CD4-positive, alpha-beta T cell treated with Interleukin-10 for 1 hour (primary cell): ENCODE data around the gene SLC38A10.
A peak's percentile ranks its signal among the peaks of the same experiment; 100 is the strongest.
"Not testable (repeated sequence)": the region's sequence is repeated elsewhere in the genome, so short reads cannot be mapped to it uniquely, and the experiment has no call there.

Experiments
- DNase-seq: peaks from one replicate; pipeline ENCODE4 v3.0.0-alpha.2; 2020

SLC38A10 gene

DNA sequence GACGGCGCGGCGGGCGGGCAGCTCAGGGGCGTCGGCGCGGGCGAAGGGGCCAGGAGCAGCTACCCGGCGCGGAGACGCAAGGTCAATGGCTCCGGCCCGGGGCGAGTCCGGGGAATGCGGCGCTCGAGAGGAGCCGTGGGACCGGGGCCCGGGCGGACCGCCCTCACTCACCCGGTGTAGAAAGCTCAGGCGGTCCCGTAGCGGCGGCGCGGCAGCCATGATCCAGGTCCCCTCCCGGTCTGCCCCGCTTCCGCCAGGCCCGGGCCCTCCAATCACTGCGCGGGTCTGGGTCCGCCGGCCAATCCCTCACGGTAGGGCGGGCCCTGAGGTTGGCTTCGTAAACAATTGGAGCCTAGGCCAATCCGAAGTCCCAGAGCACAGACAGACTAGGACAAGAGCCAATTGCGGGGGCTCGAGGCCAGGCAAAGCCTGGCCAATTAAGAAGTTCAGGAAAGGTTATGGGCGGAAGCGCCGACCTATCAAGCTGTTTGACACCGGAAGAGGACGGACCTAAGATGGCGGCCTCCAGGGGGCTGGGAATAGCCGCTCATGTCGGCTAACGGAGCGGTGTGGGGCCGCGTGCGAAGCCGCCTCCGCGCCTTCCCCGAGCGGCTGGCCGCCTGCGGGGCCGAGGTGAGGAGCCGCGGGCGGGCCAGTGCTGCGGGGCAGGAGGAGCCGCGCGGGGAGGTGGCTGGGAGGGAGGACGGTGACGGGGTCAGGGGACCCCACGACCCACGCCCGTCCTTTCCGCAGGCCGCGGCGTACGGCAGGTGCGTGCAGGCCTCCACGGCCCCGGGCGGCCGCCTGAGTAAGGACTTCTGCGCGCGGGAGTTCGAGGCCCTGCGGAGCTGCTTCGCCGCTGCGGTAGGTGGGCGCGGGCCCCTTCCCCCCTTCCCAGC lies 56.0 kb downstream of the SLC38A10 start, which contains the start of the genes NDUFAF8 and TEPSIN:
TSS of gene NDUFAF8 (plus strand) at position 504 of the 899 bp plus-strand sequence. CDS start at position 550, 46 bp downstream.
TSS of gene TEPSIN (minus strand) at position 241 of the 899 bp plus-strand sequence. CDS start at position 219, 22 bp downstream.
- DNase-seq, result peak; percentile 98

DNA sequence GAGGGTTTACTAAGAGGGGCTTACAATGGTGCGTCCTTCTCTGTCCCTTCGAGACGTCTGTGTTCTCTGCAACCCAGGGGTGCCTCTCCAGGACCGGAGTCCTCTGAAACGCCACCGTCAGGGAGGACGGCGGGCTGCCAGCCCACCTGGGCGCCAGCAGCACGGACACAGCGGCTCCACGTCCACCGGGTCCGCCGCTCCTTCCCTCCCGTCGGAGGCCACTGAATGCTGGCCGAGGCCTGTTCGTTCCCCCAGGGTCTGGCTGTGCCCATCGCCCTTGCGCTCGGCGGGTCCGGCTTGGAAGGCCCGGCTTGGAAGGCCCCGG lies 56.7 kb downstream of the SLC38A10 start:
- no peak for DNase-seq

DNA sequence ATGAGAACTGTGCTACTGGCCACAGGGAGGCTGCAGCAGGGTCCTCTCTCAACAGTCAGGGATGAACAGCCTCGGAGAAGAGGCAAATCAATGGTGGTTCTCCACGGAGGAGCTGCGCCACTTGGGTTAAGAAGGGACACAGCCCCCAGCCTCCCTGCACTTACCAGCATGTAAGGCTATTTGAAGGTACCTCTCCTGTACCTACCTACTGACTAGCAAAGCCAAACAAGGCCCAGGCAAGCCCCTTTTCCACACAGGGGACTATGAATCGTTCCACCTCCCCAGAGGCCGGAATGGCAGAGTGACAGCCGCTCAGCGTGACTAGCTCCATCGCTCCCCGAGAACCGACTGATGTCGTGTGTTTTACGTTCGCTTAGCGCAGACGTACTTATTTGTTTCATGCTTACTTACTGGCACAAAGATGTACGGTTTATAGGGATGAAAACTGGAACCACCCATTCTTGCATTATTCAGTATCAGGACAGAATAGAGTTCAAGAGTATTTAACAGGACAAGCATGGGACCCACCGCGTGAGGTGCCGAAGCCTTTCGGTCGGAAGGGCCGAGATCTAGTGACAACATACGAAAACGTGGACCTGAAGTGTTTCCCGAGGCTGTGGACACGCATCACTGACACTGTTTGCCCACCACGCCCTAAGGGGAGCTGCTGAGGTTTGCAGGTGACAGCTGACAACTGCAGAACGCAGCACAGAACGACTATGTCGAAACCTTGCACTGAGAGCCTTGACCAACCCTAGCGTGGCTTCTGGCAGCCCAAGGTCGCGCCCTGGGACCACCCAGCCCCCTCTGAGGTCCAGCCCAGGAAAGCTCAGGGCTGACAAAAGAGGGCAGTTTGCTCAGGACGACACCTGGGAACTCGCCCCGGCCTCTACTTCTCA lies 57.3 kb downstream of the SLC38A10 start:
- DNase-seq, result no peak

DNA sequence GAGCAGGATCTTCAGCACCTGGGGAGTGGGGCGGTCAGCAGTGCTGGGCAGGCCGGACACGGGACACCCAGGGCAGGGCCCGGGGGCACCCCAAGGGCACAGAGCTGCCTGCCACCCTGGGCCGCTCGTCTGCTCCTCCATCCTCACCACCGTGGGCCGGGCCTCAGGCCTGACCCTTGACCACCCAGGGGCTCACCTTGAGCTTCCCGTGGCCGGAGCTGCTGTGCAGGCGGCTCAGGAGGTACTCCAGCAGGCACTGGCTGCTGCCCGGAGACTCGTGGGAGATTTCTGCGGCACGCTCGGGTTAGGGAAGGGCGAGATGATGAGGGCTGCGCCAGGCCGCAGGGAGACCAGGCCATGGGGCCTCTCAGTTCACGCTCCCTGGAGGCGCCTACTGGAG lies 58.3 kb downstream of the SLC38A10 start:
- DNase-seq, result no peak

DNA sequence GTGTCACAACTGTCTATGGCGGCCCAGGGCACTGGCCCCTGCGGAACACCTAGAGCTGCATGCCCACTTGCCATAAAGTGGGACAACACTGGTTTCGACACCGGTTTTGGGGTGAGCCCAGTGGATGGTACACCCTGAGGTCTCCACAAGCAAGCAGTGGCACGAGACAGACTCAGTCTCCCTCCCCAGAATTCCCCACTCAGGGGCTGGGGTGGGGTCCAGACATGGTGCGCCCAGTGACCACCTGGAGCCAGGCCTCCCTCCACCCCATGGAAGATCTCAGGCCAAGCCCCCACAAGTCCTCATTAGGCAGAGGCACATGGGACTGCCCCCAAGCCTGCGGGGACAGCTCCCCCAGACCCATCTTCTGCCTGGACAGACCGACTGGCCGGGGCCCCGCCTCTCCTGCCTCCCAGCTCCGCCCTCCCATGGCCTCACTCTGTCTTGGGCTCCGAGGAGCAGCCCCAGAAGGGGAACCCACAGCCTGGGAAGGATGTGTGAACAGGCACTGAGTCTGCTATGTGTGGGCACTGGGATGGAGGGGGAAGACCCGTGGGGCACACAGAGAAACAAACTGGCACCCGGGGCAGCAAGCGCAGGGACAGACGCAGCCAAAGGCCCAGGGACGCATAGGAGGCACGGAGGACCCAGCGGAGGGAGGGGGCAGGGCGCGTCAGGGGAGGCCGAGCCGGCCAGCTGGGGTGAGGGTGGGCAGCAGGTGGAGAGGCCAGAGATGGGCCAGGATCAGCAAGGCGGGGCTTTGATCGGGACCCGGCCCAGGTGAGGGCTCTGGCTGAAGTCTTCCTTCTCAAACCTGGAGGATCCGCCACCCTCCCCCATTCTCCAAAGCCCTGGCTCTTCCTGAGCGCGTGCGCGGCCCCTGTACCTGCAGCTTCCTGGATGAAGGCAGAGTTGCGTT lies 59.0 kb downstream of the SLC38A10 start:
- DNase-seq, result no peak

DNA sequence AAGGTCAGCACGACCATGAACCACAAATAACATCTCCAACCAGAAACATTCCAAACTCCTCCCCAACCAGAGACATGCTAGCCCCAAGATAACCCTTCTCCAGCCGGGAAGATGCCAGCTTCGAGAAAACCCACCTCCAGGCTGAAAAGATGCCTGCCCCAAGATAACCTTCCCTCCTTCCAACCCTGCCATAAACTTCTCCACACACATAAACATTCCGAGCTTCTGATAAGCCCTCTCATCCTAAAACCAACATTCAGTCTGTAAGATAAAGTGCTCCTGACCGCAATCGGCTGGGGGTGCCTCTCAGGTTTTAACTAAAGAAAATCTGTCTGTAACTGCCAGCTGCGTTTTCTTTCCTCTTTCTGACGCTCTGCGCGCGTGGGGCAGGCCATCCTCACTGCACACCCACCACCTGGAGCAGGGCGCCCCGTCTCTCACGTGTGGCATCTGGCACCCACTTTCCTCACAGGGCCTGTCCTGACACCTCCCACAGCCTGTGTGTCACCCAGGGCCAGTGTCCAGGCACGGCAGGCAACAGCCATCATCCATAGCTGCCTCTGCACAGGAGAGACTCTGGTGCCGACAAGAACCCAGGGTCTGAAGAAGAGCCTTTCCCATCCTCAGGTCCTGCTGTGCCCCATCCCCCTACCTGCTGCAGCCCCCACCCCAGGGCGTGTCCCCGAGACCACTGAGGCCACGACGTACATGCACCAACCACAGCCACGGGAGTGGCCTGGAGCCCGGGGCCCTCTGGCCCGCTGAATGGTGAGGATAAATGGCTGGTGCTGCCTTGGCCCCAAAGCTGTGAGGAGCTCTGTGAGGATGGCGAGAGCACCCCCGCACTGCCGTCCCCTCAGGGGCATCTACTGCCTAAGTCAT lies 59.9 kb downstream of the SLC38A10 start:
- no peak for DNase-seq

DNA sequence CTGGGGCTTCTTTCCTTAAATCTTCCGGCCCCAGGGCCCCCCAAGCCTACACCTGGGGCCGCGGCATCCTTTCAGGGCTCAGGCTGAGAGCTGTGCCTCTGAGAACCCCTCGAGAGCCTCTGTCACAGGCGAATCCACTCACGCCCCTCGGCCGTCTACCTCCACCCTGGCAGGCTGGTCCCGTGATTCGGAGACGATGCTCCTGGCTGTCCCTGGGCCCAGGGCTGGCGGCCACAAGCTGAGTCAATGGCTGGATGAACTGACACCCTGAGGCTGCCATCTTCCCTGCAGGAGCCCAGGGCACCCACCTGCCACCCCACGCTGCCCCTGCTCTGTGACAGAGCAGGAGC lies 60.6 kb downstream of the SLC38A10 start:
- DNase-seq, result no peak

DNA sequence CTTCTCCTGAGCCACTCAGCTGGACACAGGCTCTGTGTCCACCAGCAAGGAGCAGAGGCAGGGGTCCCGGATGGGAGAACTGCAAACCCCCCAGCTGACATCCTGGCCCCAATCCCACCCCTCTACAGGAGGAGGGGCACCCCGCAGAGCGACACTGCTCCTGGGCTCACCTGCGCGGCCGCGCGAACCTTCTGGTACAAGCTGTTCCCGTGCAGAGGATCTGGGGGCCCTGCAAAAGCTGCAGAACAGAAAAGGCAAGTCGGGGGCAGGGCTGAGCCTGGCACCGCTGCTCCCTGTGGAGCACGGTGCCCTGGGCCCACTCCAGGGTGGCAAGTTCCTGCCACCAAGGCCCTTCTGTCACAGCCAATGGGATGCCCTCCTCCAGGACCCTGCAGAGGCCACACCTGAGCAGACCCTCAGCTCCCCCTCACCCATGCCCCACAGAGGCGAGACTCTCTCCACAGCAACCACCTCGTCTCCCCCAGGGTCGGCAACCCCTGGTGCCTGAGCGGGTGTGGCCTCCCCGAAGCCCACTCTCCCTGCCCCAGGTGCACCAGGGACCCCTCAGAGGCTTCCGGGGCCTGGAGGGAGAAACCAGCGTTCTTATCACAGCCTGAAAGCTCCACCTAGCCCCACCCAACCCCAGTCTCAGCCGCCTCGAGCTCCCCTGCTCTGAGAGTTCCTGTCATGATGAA lies 61.1 kb downstream of the SLC38A10 start:
- DNase-seq, result no peak

DNA sequence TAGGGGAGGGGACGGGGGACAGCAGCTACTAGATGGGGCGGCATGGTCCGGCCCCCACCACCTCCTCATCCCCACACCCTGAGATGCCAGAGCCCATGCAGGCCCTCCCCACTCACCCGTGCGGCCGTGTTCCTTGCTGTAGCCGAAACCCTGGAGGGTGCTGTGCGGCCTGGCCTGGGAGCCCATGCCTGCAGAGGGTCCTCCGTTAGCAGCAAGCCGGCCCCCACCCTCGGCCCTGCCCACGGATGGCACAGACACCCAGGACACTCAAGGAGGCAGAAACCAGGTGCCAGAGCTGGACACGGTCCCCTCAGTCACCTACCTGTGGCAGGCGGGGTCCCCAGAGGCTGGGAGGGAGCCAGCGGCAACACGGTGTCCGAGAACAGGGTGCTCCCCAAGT lies 61.8 kb downstream of the SLC38A10 start:
- no peak for DNase-seq

DNA sequence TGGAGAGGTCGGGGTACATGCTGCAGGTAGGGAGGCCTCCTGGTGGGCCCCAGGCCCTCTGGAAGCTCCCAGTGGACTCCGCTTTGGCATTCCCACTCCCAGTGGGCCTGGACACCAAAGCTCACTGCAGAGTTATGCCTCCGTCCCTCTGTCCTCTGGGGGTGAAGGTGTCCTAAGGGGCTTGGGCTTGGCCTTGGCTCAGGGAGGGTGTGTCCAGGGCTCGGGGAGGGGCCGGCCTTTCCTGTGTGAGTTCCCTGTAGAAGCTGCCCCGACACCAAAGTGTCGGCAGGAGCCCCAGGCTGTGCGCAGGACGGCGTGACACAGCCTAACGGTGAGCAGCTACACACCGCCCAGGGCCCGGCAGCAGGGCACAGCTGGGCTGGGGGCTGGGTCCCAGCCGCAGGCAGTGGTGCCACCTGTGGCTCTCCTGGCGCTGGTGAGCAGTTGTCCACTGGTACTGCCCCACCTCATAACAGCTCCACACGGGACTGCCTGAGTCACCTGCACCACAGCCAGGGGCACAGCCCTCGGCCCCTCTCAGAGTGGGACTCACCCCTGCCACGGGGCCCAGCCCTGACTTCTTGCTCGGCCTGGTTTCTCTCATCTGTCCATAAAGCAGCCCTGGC lies 62.4 kb downstream of the SLC38A10 start:
- DNase-seq, result no peak

DNA sequence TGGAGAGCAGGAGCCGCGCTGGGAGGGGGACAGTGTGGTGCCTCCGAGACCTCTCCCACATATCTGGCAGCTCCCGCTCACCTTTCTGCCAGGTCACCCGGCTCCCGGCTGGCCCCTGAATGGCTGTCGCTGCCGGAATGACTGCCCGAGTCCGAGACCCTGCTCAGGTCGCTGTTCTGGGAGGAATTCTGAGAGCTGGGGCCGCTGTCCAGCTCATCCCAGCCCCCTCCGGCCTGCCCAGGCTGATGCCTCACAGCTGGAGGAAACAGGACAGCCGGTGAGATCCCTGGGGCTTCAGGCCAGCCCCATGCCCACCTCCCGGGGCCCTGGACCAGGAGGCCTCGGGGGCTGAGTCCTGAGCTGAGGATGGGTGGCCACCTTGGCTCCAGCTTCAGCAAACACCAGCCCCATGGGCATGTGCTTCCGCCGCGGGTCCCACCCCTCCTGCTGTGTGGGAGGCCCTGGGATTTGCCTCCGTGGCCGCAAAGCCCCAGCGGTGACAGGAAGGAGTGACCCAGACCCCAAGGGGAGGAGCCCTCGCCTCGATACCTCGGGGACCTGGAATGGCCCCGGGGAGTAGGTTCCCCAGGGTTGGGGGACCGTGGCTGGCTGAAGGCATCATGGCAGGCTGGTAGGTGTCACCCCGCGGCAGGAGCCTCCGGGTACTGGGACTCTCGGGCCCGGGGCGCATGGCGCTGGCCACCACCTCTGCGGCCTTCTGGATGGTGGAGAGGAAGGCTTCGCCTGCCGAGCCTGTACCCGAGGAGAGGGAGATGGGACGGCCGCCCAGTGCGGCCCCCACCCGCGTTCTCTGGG lies 63.1 kb downstream of the SLC38A10 start:
- DNase-seq, result no peak

DNA sequence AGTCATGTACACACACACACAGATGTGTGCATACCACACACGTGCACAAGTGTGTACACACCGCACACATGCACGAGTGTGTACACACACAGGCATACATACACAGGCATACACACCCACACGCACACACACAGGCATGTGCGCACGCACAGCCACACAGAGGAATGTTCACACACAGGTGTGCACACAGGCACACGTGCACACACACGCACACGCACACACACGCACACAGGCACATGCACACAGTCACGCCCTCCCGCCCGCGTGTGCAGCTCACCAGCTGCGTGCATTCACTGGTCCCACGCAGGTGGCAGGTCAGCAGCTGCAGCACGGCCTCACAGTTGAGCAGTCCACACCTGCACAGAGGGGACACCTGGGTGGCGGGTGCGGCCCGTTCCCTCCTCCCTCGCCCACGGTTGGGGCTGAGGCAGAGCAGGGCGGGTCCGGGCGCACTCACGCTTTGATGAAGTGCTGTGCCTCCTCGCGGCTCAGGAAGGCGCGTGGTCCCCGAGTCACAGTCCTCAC lies 63.9 kb downstream of the SLC38A10 start:
- DNase-seq, result no peak

DNA sequence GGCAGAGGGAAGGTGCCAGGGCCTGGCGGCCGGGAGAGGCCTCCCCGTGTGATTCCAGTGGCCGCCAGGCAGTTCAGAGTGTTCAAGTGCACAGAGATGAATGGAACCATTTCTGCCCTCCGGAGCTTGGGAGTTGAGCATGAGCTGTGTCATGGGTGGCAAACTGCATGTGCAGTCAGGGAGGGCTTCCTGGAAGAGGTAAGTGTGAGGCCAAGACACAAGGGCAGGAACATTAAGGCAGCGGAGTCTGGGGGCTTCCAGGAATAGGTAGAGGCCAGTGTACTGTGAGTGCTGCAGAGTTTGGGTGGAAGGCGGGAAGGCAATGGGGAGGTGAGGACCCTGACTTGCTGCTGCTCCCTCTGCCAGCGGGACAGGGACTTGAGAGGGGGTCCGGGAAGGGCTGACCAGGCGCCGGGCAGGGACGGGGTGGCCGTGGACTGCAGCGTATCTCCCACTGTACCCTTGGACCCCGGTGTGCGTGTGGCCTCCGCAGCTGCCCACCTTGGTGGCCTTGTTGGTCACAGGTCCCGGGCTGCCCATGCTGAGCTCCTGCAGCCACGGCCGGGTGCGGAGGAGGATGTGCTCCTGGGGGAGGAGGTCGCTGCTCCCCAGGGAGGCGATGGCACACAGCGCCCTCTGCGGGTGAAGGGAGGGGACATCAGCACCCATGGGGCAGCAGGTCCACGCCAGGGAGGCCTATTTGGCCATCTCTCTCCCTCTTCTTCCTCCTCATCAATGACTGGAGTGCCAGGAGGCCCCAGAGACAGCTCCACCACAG lies 64.9 kb downstream of the SLC38A10 start:
- DNase-seq, result no peak

DNA sequence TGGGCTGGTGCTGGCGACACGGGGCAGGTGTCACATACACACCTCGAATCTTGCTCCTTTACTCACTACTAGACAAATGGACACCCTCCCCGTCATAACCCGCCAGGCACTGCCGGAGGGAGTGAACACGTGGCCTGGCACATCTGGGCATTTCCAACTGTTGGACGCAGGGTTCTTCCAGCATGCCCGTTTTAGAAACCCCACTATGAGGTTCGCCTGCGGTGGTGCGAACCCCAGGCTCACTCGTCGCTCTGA lies 65.5 kb downstream of the SLC38A10 start:
- no peak for DNase-seq

DNA sequence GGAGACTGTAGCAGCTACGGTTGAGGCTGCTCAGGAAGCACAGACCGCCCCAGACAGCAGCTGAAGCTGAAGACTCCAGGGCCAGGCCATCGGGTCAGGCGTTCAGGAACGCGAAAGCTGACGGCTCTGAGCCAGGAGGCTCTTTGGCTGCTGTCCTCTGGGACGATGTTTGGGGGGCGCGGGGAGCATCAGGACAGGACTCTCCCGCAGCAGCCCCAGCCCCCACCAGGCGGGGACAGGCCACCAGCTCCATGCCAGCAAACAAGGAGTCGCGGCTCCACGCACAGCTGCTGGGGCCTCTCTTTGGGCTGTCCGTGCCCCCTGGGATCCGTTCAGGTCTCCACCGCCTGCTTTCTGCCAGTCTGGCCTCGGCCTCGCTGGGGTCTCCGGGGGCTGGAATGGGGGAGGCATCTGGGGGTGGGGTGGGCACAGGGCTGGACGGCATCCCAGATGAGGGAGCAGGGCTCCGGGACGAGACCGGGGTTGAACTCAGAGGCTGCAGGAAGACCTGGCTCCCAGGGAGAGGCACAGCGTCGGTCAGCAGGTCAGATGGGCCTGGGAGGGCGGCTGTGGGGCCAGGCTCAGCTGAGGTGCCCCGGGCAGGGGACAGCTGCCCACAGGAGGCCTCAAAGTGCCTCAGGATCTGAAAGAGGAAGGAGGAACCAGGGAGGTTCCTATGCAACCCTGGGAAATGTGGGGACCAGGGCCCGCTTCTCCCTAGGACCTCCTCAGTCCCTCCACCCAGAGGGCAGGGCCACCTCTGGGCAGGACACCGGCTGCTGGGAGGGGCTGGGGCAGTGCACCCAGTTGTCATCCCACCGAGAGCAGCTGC lies 66.1 kb downstream of the SLC38A10 start:
- no peak for DNase-seq

DNA sequence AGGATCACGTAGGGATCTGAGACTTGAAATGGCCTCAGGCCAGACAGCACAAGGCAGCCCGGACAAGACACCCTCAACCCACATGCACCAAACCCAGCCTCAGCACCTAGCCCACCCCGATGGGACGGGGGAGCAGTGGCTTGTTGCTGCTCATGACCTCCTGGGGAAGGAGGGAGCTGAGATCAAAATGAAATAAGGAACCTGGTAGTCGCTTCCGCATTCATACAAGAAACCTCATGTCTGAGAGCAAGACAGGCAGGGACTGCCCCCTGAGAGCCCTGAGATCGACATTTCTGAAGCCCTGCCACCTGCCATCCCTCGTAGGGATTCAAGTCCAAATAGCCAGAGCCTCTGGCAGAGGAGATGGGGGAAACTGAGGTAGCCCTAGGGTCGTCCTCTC lies 66.7 kb downstream of the SLC38A10 start:
- DNase-seq, result no peak

DNA sequence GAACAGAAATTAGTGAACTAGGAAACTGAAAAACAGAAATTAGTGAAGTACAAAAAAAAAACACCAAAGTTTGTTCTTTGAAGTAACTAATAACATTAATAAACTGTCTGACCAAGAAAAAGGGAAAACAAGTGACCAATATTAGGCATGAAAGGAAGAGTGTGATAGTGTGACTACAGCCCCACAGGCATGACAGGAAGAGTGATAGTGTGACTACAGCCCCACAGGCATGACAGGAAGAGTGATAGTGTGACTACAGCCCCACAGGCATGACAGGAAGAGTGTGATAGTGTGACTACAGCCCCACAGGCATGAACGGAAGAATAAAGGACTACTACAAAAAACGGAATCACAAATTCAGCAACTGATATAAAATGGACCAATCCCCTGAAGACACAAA lies 67.5 kb downstream of the SLC38A10 start:
- DNase-seq, result not testable (repeated sequence)

DNA sequence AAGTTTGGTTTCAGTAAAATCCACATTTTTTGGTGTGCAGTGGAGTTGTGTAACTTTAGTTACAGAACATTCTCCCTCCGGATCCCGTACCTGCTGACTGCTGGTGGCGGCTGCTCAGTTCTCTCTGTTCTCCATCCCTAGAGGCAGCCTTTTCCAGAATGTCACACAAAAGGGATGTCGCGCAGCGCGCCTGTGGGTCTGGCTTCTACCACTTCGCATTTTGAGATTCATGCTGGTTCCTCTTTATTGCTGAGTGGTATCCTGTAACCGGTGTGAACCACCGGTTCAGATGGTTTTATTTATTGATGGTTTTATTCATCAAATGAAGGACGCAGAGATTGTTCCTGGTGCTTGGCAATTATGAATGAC lies 71.4 kb downstream of the SLC38A10 start:
- DNase-seq, result no peak
